DND-41 (cell line): ENCODE data around the gene TNNI3K.

ENCODE experiments used
- CTCF ChIP-seq: IDR thresholded peaks from 2 replicates; pipeline ENCODE4 v1.5.1; 2012; ENCODE audit warnings: borderline replicate concordance, low read length, moderate library complexity, mild to moderate bottlenecking; ENCODE audit not compliant: poor library complexity, severe bottlenecking; ENCODE audit errors: extremely low read depth
- EZH2 ChIP-seq: IDR thresholded peaks from 3 replicates; pipeline ENCODE4 v1.6.1; 2012; ENCODE audit warnings: borderline replicate concordance, low read depth, mild to moderate bottlenecking, moderate library complexity, low read length, inconsistent platforms; ENCODE audit not compliant: severe bottlenecking

DNA sequence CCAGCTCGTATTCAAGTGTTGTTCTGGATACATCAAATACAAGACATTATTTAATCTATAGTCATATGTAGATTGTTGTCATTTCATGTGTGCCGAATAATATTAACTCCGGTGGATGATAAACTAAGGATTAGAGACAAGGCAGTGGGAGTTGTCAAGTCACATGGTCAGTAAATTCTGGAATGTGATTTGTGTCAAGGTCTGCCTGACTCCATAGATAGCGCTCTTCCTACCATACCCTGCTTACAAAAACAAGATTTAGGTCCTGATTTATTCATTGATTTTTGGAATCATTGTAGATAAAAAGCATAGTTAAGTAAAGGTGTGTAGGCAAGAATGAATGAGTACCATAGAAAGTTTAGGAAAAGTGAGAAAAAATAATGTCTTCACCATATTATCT is 2.6 kb downstream of the TNNI3K start:
- TF ChIP-seq EZH2 (no peak), CTCF (no peak)
